NCI-H1048 (cell line): Measurements from ENCODE around the gene CDNF.
A peak's percentile ranks its signal among the peaks of the same experiment; 100 is the strongest.
"Not testable (repeated sequence)": the region's sequence is repeated elsewhere in the genome, so short reads cannot be mapped to it uniquely, and the experiment has no call there.

Experiments used
- DNase-seq: peaks from one replicate; lab custom pipeline; 2025; lab: John Stamatoyannopoulos, UW

The CDNF gene

DNA sequence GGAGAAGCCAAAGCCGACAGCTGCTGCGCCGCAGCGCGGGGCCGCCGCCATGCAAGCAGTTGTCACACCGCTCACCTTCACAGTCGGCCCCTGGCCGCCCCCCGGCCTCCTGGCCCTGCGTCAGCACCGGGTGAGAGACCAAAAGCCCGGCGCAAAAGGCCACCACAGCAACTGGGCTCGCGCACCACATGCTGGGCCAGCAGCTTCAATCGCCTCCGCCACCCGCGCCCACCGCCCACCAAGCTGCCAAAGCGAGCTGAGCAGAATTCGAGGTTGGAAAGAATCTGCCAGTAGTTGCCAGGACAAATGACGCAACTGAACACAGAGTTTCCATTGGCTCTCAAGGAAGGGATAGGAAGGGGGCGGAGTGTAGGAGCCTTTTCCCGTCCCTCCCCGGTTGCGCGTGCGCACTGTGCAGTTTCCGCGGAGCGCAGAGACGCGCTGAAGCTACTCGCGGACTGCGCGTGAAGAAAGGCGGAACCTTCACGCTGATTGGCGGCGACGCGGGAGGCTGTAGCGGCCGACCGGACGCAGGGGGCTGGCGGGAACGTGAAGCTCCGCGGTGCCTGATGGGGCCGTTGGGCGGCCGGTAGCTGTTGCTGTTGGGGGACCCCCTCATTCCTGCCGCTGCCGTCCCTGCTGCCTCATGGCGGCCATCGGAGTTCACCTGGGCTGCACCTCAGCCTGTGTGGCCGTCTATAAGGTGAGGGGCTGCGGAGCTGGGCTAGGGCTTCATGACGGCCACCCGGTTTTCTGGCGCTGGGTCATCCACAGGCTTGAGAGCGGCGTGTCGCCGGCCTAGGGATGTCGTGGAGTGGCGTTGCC, at the start of gene CDNF, which contains the start of the genes HSPA14 and MSANTD7:
Gene CDNF, minus strand, starts transcription at position 281 of the 825 bp plus-strand sequence. Its CDS starts 91 bp downstream, at position 190.
Gene HSPA14, plus strand, starts transcription at position 550 of the 825 bp plus-strand sequence. Its CDS starts 97 bp downstream, at position 647.
Gene MSANTD7, plus strand, starts transcription at position 550 of the 825 bp plus-strand sequence. CDS start 3,979 bp downstream, outside the sequence.
- peak; percentile 98 for DNase-seq

DNA sequence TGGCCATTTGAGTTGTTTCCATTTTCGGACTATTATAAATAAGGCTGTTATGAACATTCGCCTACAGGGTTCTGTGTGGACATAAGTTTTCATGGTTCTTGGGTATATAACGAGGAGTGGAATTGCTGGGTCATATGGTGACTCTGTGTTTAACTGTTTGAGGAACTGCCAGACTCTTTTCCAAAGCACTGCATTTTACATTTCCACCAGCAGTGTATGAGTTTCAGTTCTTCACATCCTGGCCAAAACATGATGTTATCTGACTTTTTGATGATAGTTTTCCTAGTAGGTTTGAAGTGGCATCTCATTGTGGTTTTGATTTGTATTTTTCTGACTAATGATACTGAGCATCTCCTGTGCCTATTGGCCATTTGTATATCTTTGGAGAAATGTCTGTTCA, 46.2 kb upstream of the CDNF start:
- no peak for DNase-seq

- no peak for DNase-seq
Observed at GRCh38 chr10:14880229-14880628, 42.4 kb upstream of the CDNF start.

GRCh38 chr10:14879928-14880193, 42.0 kb upstream of the CDNF start:
- DNase-seq = no peak

- DNase-seq = no peak
Observed at GRCh38 chr10:14879124-14879927, 41.5 kb upstream of the CDNF start.

- peak; percentile 89 for DNase-seq
Observed at GRCh38 chr10:14878266-14879123, 40.7 kb upstream of the CDNF start, which contains the start of gene SUV39H2. TSS of gene SUV39H2 (plus strand) at chr10:14878866. CDS start at chr10:14878889, 23 bp downstream.

DNA sequence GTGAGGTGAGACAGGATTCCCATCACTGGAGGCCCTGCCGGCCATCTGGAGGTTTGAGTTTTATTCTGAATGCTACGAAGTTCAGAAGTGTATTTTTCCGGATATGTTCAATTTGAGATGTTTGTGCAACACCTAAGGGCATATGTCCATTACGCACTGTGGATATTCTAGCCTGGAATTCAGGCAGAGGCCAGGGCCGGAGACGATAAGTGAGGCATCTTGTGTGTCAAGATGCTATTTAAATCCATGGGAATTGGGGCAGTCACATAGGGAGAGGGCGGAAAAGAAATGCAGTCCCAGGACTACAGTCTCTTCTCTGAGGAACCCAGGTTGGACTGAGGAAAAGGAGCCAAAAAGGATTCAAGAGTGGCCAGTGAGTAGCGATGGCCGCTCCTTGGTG, 38.9 kb upstream of the CDNF start:
- DNase-seq = no peak

DNA sequence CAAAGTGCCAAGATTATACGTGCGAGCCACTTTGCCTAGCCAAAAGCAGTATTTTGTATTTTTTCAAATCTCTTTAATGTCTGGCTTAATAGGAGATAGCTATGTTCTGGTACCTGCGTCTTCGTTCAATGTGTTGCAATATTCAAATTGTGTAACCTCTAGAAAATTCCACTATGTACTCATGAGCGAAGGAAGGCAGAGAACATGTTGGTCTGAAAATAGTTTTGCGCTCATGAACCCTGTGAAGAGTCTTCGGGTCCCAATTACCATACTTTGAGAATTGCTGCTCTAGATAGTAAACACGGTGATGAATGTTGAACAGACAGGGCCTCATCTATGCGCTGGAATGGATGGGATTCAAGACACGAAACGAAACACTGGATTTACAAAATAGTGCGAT, 38.1 kb upstream of the CDNF start:
- no peak for DNase-seq

- no peak for DNase-seq
Observed at GRCh38 chr10:14873090-14873760, 35.4 kb upstream of the CDNF start.

GRCh38 chr10:14864871-14865270, 27.0 kb upstream of the CDNF start:
- DNase-seq = not testable (repeated sequence)

- not testable (repeated sequence) for DNase-seq
Observed at GRCh38 chr10:14864466-14864865, 26.6 kb upstream of the CDNF start.

DNA sequence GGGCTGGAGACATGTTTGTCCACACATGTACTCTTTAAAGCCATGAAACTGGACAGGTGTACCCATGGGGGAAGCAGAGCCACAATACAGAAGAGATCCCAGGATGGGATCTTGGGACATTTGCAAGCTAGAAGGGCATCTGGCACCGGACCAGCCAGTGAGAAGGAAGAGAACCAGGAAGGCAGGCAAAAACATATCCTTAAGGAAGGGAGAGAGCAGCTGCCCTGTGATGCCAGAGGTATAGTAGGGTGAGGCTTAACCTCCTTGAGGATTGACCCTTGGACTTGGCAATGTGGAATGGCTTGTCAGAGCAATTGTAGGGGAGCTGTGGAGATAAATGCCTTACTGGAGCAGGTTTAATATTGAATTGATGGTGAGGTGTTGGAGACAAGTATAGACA, 23.0 kb upstream of the CDNF start:
- DNase-seq = no peak

- no peak for DNase-seq
Observed at GRCh38 chr10:14859775-14860174, 21.9 kb upstream of the CDNF start.

- no peak for DNase-seq
Observed at GRCh38 chr10:14859043-14859442, 21.2 kb upstream of the CDNF start.

DNA sequence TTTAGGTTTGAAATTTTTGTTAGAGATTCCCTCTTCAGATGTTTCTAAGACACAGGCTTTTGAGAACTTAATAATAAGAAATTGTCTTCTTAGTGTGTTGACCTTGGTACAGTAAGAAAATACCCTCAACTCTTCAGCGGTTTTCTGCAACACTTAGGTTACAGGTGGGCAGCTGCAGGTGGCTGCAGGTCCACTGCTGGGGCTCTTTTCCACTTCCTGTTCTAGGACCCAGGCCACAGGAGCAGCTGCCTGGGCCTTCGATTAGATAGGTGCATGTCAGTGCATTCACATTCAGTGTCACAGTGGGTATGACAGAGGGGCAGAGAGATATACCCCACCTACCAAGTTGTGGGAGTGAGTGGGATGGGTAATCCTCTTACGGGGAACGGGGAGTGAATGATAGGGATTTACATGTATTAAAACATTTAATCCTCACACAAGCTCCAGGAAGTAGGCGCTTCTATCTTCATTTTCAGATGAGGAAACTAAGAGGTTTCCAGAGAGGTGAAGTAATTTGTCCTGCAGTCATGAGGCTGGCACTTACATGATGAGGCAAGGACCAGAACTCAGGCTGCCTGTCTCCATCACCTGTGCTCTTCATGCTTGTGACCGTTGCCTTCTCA, 20.6 kb upstream of the CDNF start:
- DNase-seq = no peak

DNA sequence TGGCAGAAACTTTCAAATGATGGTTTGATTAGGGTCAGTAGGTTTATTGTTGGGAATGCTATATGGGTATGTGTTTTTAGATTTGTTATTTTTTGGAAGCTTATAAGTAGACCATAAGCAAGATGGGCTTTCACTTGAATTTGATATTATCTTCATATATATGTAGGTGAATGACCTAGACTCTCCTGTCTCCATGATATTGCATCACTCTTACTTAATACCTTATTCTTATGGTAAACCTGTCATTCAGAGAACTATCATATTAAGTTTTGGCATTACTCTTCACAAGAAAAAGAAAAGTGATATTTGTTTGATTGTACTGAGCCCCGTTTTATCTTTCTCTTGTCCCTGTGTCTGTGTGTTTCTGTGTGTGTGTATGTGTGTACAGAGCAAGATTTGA, 17.6 kb upstream of the CDNF start:
- no peak for DNase-seq

DNA sequence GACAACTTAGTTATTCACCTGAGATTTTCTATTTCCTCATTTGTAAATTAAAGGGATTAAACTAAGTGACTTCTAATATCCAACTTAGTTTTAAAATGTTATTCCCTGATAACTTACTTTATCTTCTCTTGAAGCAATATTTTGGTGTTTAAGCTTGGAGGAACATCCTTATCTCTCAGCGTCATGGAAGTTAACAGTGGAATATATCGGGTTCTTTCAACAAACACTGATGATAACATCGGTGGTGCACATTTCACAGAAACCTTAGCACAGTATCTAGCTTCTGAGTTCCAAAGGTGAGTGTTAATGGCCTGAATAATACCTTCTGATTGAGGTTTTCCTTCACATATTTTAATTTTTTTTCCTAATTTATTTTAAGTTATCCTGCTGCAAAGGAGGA, 14.4 kb upstream of the CDNF start:
- DNase-seq = no peak

DNA sequence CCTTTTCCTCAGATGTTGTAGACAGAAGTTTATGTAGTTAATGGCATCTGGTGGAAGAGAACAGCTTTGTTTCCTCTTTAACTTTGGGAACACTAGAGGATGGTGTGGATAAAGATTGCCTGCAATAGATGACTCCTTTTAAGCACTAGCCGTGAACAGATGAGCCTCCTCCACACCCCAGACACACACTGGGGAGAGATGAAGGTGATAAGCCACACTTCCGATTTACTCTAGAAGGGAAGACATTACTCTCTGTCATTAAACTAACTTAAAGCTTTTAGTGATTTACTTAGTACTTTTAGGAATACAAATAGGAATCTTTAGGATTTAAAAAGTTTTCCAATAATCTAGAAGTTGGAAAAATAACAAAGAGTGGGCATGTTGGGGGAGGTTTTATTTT, 7.1 kb upstream of the CDNF start:
- no peak for DNase-seq

DNA sequence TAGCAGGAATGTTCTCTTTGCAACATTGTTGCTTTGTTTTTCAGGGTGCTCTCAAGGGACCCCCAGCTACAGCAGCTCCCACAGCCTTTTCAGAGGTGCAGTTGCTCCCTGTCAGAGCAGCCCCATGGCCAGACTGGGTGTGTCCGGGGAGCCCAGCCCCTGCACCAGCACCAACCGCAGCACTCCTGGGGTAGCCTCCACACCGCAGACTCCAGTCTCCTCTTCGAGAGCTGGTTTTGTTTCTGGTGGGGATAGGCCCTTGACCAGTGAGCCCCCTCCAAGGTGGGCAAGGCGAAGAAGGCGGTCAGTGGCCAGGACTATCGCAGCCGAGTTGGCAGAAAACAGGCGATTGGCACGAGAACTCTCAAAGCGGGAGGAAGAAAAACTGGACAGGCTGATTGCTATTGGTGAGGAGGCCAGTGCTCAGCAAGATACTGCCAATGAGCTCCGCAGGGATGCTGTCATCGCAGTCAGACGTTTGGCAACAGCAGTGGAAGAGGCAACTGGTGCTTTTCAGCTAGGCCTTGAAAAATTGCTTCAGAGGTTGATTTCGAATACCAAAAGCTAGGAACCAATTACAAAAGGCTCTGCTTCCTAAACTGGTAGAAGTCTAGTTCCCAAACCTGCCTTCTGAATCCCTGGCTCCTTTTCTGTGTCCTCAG, 5.6 kb upstream of the CDNF start:
- no peak for DNase-seq

GRCh38 chr10:14840178-14840577, 2.3 kb upstream of the CDNF start:
- DNase-seq = no peak

GRCh38 chr10:14839305-14839695, 1.5 kb upstream of the CDNF start:
- no peak for DNase-seq
